Superior temporal gyrus (tissue), 1 donor: ENCODE measurements around the gene ZNF764.
"Not testable (repeated sequence)": the region's sequence is repeated elsewhere in the genome, so short reads cannot be mapped to it uniquely, and the experiment has no call there.

Experiments used
- DNase-seq: peaks from one replicate; pipeline ENCODE4 v3.0.0-alpha.2; 2016; ENCODE audit errors: extremely low spot score

The ZNF764 gene

DNA sequence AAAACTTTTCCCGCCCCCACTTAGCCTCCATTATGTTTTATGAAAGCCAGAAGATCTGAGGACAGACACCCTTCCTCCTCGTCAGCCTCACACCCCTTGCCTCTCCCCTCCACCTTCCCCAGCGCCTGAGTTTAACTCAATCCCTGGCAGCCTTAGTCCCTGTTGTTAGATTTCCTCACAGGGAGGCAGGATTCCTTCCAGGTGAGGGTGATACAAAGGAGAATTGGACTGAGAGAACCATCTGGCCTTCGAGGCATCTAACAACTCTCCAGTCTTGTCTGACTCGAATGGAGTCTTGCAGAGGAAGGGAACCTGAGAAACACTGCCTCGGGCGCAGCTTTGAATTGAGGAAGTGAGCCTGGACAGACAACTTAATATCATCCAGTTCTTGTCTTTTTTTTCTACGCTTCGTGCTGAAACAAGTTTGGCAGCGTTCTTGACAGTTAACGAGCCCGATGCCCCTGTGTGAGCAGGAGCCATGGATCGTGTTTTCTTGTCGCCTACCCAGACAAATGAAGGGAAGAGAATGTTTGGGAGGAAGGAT is 30.5 kb downstream of the ZNF764 start:
- no peak for DNase-seq

DNA sequence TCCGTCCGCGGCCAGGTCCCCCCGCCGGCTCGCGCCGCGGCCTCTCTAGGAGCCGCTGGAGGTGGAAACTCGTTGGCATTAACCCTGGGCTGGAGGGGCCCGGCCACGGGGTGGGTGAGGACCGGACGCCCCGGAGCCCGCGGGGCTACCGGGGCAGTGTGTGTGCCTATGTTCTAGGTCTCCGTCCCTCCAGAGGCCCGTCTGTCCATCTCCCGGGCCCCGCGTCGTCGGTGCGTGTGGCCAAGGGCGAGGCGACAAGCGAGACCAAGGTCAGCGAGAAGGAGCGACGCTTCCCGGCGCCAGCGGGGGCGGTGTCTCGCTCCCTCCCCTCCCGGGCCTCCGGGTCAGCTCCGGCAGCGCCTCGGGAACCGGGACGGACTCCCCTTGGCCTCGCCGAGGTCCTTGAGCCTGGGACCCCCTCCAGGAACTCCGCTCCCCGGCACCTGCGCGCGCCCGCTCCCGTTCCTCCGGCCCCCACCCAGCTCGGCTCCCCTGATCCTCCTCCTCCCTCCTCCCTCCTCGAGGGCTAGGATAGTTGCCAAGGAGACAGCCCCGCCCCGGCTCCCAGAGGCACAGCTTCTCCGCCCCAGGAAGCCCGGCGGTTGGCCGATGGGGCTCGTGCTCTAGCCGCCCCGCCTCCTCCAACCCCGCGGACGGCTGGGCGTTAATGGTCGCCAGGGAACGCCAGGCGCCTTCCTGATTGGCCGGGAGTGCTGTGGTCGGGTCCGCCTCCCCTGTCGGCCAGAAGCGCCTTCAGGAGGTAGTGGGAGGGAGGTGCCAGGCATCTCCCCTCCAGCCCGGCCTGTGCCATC is 31.1 kb downstream of the ZNF764 start:
- DNase-seq = peak; percentile 96

DNA sequence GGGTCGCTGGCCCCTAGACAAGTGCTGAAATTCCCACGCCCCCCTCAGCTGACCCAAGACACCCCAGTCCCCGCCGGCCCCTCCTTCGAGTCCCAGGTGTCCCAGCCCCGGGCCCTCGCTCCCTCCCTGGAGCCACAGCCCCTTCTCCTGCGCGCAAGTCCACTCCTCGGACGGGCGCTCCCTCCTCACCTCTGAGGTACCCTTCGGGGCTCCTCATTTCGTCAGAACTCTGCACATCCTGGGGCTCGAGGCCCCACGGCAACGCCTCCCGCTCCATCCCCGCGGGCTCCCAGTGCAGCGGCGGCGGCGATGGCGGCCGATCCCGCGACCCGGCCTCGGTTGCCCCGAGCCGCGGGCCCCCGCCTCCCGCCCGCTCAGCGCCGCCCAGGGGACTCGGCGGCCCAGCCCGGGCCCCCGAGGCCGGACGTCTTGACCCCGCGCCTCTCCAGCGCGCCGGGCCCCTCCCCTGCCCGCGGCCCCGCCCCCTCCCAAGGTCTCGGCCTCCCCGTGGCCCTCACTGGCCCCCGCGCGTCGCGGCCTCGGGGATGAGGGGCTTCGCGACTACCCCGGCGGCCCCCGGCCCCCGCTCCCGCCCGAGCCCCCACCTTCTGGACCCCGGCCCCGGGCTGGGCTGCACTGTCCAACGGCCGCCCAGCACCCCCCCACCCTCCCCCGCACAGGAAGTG is 31.9 kb downstream of the ZNF764 start, which contains the start of gene ZNF768:
TSS of gene ZNF768 (minus strand) at position 430 of the 686 bp plus-strand sequence. CDS start at position 277, 153 bp downstream.
- peak; percentile 24 for DNase-seq

DNA sequence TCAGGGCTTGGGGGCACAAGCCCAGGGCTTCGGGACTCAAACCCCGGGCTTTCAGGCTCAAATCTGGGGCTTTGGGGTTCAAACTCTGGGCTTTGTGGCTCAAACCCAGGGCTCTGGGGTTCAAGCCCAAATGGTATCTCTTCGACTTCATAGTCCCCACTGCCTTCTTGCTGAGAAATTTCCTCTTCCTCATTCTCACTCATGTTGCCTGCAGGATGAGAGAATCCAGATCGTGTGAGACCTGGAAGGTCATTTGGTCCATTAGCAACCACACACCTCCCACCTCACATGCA is 32.4 kb downstream of the ZNF764 start:
- DNase-seq = no peak

DNA sequence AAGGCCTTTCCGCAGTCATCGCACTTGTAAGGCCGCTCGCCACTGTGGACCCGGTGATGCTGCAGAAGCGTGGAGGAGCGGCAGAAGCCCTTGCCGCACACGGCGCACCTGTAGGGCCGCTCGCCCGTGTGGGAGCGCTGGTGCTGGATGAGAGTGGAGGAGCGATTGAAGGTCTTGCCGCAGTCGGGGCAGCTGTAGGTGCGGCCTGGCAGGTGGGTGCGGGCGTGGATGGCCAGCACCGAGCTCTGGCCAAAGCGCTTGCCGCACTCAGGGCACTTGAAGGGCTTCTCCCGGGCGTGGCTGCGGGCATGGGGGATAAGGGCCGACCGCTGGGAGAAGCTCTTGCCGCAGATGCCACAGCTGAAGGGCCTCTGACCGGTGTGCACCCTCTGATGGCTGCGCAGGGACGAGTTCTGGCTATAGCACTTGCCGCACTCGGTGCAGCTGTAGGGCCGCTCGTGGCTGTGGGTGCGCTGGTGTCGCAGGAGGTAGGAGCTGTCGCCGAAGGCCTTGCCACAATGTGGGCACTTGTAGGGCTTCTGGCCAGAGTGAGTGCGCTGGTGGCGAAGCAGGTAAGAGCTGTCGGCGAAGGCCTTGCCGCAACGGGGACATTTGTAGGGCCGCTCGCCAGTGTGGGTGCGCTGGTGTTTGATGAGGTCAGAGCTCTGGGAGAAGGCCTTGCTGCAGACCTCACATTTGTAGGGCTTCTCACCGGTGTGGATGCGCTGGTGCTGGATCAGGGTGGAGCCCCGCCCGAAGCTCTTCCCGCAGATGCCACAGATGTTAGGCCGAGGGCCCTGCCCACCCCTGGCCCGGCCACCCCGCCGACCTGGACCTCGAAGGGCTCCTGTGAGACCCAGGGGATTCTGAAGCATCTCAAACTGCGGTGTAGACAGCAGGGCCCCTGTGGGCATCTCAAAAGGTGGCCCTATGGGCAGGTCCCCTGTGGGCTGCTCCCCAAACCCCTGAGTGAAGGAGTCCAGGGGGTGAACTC is 33.3 kb downstream of the ZNF764 start:
- DNase-seq = no peak

DNA sequence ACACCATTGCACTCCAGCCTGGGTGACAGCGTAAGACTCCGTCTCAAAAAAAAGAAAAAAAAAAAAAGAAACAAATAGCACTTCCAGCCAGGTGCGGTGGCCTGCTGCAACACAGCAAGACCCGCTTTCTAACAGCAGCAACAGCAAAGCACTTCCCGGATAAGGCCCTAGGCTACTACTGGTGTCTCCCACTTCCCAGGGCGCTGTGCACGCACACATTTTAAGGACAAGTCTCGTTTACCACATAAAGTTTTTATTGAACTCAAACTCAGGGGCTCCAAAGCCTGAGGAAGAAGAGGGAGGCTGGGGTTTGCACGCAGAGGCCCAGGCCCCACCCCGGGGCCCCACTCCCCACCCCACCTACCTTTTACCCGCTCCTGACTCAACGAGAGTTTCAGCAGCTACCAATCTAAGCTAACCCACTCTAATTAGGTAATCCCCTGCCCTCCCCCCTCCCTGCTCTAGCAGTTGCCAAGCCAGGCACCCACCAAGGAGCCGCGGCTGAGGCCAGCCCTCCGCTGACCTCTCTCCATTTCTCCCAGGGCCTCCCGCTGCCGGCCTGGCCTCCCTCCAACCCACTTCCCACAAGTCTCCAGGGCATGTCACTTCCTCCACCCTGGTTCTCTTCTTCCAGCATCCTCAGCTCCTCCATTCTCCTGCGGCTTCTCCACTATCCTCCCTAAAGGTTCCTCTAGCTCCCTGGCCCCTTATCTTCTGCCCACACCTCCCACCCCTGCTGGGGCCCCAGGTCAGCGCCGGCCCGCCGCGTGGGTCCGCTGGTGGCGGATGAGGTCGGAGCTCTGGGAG is 34.2 kb downstream of the ZNF764 start:
- DNase-seq = no peak

DNA sequence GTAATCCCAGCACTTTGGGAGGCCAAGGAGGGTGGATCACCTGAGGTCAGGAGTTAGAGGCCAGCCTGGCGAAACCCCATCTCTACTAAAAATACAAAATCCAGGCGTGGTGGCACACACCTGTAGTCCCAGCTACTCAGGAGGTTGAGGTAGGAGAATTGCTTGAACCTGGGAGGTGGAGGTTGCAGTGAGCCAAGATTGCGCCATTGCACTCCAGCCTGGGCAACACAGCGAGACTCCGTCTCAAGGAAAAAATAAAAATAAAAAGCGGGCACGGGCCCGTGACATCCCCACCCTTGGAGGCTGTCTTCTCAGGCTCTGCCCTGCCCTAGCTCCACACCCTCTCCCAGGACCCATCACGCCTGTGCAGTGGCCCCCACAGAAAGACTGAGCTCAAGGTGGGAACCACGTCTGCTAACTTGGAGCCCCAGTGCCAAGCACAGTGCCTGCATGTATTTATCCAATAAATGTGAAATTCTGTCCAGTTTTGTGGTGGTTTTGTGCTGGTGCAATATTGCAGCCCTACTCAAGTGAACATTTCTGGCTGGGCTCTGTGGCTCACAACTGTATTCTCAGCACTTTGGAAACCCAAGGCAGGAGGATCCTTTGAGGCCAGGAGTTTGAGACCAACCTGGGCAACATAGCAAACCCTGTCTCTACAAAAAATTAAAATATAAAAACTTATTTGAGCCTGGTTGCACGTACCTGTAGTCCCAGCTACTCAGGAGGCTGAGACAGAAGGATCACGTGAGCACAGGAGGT is 35.3 kb downstream of the ZNF764 start:
- not testable (repeated sequence) for DNase-seq

DNA sequence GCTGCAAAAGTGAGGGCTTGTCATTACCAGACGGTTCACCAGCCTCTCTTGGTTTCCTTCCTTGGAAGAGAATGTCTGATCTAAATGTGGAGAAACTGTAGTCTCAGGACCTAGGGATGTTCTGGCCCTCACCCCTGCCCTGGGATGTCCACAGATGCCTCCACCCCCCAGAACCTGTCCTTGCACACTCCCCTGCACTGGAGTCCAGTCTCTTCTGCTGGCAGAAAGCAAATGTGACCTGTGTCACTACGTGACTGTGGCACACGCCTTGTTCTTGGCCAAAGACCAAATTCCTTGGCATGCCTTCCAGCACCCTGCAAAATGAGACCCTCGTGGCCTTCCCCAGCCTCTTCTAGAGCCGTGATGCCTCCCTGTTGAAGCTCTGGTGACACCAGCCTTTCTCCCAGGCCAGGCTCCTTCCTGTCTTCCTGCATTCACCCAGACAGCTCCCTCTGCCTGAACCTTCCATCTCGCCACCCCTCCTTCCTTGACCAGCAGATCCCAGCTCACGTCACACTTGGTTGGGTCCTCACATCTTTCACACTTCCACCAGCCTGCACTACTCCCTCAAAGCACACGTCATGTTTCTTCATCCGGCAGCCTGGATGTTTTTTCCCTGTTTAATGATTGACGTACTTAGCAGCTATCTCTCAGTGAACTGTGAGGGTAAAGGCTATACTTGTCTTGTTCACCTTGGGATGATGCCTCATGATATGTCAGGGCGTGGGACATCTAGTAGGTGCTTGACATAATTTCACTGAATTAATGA is 36.1 kb downstream of the ZNF764 start:
- DNase-seq = no peak

DNA sequence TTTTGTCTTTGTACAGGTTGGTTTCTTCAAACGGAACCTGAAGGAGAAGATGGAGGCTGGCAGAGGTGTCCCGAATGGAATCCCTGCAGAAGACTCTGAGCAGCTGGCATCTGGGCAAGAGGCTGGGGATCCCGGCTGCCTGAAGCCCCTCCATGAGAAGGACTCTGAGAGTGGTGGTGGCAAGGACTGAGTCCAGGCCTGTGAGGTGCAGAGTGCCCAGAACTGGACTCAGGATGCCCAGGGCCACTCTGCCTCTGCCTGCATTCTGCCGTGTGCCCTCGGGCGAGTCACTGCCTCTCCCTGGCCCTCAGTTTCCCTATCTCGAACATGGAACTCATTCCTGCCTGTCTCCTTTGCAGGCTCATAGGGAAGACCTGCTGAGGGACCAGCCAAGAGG is 36.7 kb downstream of the ZNF764 start:
- DNase-seq = no peak

DNA sequence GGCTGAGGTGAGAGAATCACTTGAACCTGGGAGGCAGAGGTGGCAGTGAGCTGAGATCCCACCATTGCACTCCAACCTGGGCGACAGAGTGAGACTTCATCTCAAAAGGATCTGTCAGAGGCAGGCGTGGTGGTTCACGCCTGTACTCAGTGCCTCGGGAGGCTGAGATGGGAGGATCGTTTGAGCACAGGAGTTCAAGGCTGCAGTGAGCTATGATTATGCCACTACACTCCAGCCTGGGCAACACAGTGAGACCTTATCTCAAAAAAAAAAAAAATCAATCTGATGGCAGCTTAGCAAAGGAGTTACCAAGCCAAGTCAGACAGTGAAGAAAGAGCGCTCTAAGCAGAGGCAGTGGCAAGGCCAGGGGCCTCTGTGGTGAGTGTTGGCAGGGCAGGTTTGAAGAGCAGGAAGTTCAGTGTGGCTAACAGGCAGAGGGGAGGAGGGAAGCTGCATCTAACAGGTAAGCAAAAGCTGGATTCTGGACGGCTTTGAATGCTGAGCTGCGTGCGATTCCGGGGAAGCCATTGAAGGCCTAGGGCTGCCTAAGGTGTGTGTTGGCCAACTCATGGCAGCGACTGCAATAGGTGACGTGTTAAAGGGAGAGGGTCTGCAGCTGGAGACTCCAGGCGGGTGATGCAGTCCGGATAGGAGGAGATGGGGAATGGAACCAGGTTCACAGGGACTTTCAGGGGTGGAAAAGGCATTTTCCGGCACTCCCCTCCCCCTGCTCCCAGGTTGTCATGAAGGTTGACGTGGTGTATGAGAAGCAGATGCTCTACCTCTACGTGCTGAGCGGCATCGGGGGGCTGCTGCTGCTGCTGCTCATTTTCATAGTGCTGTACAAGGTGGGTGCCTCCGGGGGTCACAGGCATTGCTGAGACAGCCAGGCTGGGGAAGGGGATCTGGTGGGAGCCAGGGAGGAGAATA is 38.8 kb downstream of the ZNF764 start:
- no peak for DNase-seq

DNA sequence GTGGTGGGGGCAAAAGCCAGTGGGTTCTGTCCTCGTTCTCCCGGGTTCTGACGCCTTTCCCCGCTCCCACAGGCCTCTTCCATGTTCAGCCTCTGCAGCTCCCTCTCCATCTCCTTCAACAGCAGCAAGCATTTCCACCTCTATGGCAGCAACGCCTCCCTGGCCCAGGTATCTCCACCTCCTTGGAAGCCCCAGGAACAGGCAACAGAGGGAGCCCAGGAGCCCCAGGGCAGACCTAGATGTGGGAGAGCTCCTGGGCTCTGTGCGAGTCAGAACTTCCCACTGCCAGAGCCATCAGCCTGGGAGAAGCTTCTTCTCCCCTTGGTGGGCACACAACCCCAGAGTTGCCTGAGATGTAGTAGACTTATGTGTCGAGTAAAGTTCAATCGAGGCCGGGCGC is 39.6 kb downstream of the ZNF764 start:
- no peak for DNase-seq

DNA sequence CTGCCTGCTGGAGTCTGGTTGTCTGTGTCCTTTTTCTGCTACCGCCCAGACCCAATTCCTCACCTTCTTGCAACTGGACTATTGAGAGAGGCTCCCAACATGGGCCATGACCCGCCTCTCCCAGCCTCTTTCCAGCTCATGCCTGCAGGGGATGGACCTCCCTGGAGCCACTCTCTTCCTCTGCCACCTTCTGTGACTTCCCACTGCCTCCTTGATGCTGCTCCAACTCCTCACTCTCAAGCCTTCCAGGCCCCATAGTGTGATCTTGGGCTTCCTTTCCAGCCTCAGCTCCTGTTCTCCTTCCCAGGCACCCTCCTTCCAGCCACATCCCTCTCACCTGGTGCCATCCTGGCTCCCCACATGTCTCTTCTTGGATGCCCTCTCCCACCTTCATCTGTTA is 42.9 kb downstream of the ZNF764 start:
- no peak for DNase-seq

DNA sequence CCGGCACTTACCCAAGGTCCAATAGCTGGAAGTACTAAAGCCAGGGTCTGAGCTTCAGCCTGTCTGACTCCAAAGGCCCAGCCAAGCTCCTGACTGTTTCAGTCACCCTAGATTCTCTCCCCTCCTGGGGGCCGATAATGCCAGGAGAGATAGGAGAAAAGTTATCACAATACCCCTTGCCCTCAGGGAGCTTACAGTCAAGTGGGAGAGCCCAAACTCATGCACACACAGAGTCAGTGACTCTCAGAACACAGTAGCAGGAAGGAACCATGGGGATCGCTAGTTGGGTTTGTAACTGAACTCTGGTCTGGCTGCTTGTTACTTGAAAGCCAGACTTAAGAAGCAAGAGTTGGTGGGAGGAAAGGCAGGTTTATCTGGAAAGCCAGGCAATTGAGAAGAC is 46.7 kb downstream of the ZNF764 start:
- no peak for DNase-seq

DNA sequence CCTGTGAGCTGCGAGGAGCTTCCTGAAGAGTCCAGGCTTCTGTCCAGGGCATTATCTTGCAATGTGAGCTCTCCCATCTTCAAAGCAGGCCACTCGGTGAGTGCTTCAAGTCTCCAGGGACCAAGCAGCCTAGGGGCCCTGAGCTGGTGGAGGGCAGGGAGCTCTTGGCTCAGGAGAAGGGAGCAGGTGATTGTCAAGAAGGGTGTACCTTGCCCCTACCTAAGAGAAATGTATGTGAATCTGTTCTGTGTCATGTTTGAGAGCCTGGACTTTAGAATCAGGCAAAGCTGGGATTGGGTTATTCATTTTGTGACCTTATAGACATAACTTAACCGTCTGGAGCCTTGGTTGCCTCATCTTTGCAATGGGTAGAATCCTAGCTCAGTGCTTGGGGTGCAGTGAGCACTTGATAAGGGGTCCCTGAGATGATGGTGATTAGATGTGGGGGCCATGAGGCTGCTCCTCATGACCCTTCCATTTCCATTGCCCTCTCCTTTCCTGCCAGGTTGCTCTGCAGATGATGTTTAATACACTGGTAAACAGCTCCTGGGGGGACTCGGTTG is 47.7 kb downstream of the ZNF764 start:
- DNase-seq = no peak

DNA sequence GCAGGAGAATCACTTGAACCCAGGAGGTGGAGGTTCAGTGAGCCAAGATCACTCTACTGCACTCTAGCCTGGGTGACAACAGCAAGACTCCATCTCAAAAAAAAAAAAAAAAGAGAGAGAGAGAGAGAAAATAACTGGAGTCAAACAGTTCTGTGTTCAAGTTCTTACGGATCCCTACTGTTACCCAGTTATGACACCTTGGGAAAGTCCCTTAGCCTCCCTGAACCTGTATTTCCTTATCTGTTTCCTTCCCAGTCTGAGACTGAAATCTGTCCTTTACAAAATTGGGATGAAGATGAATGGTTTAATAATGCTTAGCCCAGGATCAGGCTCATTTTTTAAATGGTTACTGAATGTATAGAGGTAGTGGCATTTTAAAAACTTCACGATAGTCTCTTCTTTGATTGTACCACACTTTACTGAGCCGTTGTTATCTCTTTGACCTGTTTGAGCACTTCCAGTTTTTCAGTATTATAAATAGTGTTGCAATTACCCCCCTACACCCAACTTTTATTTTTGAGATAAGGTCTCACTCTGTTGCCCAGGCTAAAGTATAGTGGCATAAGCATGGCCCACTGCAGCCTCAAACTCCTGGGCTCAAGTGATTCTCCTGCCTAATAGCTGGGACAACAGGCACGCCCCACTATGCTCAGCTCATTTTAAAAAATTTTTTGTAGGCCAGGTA is 49.0 kb downstream of the ZNF764 start:
- DNase-seq = no peak
